Breast epithelium (tissue), 3 donors: ENCODE data around the gene UBAC2.

Source experiments
- CTCF ChIP-seq, 3 donors: fragments of 450-650 bp; IDR thresholded peaks; one replicate each; pipeline ENCODE4 v1.5.1; 2016 to 2017; ENCODE audit warnings: antibody characterized with exemption in 3 of 3, mild to moderate bottlenecking in 3 of 3, moderate library complexity in 3 of 3
- POLR2A ChIP-seq: fragments of 450-650 bp; IDR thresholded peaks from one replicate; pipeline ENCODE4 v1.6.1; 2016; ENCODE audit warnings: antibody characterized with exemption, mild to moderate bottlenecking, moderate library complexity

- no peak for TF ChIP-seq POLR2A
- no peak for TF ChIP-seq CTCF (IDR thresholded peaks at IDR 0.05)
Measured at GRCh38 chr13:99230991-99231390, 30.3 kb downstream of the UBAC2 start.
